NK-92 treated with Interleukin-12 subunit alpha and Interleukin-12 subunit beta, amount 100 ng/mL, for 24 hours (cell line): Measurements from ENCODE around the gene CCDC102A.
"Not testable (repeated sequence)": the region's sequence is repeated elsewhere in the genome, so short reads cannot be mapped to it uniquely, and the experiment has no call there.

Experiments
- DNase-seq: peaks from one replicate; lab custom pipeline; 2025; lab: John Stamatoyannopoulos, UW

CCDC102A gene

GRCh38 chr16:57502048-57502775, 34.2 kb downstream of the CCDC102A start:
- no peak for DNase-seq

- DNase-seq = no peak
Measured at GRCh38 chr16:57501492-57501891, 34.9 kb downstream of the CCDC102A start.

DNA sequence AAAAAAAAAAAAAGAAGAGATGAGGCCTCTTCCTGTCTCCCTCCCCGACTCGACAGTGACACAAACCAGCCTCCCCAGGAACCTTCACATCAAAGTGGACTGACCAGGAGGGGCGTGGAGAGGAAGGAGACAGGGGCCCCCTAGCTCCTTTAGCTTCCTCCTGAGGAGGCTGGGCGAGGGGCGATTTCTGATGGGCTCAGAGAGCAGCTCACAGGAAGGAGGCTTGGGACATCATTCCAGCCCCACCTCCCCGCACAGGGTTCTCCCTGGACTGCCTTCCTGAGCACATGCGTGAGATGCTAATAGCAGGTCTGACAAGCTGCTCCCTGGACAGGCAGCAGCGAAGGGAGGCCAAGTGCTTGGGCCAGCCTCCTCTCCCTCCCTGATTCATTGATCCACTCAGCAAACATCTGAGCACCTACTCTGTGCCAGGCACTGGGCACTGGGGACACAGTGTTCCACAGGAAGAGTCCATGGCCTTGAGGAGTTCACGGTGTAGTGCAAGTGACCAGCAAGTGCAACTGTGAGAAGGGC, 35.7 kb downstream of the CCDC102A start:
- DNase-seq = no peak

GRCh38 chr16:57499941-57500340, 36.4 kb downstream of the CCDC102A start:
- DNase-seq = not testable (repeated sequence)

GRCh38 chr16:57498031-57498430, 38.3 kb downstream of the CCDC102A start:
- DNase-seq = no peak

DNA sequence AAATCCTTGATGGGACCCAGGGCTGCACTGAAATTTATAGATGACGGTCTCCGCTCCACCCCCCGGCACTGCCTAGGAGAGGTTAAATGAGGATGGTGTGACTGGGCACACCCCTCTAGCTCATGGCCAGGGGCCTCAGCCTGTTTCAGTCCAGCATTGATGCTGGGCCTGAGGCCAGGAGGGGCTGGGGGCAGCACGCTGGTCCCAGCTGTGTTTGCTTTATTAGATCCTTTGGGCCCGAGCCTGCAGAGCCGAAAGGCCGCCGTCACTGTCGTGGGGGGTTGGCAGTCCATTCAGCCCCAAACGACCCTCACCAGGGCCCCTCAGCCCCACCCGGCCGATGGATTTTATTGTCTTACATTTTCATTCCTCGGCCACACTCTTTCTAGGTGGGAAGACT, 39.2 kb downstream of the CCDC102A start:
- no peak for DNase-seq

GRCh38 chr16:57493767-57494166, 42.6 kb downstream of the CCDC102A start:
- no peak for DNase-seq

DNA sequence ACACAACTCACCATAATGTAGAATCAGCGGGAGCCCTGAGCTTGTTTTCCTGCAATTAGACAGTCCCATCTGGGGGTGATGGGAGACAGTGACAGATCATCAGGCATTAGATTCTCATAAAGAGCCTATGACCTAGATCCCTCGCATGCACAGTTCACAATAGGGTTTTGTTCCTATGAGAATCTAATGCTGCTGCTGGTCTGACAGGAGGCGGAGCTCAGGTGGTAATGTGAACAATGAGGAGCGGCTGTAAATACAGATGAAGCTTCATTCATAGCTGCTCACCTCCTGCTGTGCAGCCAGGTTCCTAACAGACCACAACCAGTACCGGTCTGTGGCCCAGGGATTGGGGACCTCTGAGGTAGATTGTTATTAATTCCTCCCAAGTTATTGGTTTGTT, 47.1 kb downstream of the CCDC102A start:
- no peak for DNase-seq

DNA sequence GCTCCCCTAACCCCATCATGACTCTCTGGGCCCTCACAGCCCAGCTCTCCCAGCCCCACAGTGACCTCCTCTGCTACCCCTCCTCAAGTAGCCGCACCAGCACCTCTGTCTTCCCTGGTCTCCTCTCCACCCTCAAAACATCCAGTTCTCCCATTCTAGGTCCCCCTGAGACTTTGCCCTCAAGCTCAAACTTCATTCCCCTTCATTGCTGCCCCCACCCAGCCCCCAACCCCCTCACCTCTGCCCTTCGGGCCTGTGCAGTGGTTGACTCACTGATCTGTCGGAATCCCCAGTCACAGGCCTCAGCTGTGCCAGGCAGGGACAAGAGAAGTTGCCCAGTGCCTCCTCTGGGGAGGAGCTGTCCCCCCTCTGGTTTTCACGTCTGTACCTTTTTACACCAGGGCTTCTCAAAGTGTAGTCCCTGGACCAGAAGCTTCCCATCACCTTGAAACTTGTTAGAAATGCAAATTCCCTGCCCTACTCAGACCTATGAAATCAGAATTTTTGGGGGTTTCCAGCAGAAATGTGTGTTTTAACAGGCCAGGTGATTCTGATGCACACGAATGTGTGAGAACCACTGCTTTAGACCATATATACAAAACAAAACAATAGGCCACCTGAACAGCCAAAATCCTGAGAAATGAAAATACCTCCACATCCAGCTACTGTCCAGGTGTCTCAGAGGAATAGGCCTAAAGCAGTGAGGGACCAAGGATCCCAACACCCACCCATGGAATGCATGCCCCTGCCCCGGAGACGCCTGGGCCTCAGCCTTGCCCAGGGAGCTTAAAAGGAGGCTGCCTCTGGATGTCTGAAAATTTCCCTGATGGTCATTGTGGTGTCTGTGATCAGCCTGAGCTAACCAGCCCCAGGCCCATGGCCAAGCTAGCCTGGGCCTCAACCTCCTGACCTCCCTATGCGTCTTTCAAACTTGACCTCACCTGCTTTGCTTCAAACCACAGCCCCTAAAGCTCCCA, 49.2 kb downstream of the CCDC102A start:
- no peak for DNase-seq

DNA sequence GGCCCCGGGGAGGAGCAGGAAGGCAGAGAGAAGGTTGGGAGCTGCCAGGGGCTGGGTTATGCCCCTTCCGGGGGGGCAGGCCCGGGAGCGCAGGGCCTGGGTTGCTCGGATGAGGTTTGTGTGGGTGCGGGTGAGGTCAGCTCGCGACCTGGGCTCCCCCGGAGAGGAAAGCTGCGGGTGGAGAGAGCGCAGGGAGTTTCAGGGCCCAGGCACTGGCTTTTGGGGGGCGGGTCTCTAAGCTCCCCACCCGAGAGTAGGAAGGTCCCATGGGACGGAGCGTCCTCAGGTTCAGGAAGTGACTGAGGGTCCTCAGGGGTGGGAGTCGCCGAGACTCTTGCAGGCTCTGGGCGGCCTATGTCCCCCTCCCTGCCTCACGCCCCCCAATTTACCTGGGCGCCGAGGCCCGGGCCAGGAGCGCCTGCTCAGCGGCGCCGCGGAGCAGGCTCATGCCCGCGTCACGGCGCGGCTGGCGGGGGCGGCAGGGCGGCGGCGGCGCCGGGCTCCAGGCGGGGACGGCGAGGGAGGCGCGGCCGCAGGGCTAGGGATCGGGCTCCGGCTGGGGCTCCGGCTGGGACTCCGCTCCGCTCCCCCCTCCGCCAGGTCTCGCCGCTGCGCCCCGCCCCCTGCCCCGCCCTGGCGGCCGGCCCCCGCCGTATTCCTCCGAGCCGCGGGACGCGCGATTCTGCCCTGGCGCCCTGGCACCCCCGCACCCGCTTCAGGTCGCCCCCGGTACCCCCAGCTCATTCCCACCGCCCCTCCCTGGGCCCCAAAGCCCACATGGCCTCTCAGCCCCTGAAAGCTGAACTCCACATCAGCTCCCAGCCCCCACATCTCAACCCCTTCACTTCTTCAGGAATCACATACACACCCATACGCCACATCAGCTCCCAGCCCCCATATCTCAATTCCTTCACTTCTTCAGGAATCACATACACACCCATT, 50.2 kb downstream of the CCDC102A start, which contains the start of gene DOK4:
Gene DOK4 (minus strand): TSS at position 578 of the 942 bp plus-strand sequence. CDS start 6,986 bp downstream, outside the sequence.
- peak; percentile 34 for DNase-seq

DNA sequence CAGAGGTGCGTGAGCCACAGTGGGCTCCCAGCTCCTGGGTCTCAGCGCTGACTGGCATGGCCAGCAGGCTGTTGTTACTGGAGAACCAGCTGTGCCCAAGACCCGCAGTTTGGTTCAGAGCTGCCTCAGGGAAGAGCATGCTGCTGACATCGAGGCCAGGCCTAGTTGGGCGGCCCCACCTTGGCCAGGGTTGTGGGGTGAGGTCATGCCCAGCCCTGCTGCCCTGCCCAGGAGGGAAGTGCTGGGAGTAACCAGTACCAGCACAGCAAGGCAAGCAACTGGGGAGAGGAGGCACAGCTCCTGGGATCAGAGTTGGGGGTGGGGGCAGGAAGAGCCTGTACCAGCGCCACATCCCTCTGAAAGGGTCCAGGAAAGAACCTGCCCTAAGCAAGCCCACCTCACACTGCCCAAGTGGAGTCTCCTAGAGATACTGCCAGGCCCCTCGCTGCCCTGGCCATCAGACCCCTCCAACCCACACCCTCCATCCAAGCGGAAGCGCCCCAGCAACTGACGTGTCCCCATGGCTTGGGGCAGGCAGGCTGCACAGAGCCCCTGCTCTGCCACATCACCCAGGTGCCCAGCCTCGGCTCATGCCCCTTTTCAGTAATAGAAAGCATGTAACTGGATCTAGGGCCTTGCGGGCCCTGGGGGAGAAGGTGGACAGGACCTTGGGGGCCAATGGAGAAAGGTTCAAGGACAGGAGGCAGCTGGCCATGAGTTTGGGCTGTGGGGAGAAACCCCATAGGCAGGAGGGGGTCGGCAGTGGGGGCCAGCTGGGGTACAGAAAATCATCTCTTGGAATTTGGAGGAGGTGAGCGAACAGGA, 51.1 kb downstream of the CCDC102A start:
- no peak for DNase-seq

DNA sequence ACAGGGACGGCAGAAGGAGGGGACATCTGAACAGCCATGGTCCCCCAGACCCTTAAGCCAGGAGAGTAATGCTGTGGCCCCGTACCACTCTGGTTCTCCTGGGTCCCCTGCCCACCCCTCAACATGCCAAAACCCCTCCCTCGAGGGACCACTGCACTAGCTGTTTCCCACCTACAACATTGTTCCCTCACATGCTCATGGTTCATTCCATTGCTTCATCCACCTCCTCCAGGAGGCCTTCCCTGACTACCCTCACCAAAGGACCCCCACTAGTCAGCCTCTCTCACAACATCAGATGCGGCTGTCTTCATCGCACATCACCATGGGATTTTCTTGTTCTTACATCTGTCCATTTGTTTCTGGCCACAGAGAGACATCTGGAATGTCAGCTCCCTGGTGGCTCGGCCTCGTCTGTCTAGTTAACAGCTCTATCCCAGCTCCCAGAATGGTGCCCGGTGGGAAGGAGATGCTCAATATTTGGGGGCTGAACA, 51.8 kb downstream of the CCDC102A start:
- DNase-seq = no peak

GRCh38 chr16:57483725-57484514, 52.5 kb downstream of the CCDC102A start:
- DNase-seq = no peak

- DNase-seq = no peak
Measured at GRCh38 chr16:57482845-57483545, 53.4 kb downstream of the CCDC102A start.

DNA sequence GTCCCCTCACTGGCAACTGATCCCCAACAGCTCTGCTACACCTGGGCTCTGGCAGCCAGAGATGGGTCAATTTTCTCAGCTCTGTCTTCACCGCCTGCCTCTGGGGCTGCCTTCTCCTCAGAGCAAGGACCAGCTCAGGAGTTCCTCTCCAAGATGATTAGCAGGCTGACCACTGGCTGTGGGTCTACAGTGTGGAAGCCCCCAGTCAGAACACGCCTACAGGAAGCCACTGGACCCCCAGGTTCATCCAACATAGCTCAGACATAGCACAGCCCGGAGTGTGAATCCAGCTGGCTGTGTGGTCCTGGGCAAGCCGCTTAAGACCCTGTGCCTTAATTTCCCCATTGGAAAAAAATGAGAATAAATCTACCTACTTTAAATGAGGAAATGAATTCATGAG, 55.0 kb downstream of the CCDC102A start:
- DNase-seq = no peak

GRCh38 chr16:57480754-57481230, 55.6 kb downstream of the CCDC102A start:
- no peak for DNase-seq

- DNase-seq = no peak
Measured at GRCh38 chr16:57479976-57480753, 56.2 kb downstream of the CCDC102A start.
